SK-N-SH treated with all-trans-retinoic acid at 6 μM for 48 hours (cell line): Measurements from ENCODE around the gene WBP2.

ENCODE experiments used
- ATAC-seq: fragments of 200-7000 bp; cut with Tn5 transposase; 3 replicates; pipeline ENCODE4 v1.9.1; 2020; ENCODE audit warnings: mild to moderate bottlenecking, moderate library complexity
- ARNTL ChIP-seq: fragments of 450-650 bp; formaldehyde crosslinking; IDR thresholded peaks from 2 replicates; pipeline ENCODE4 v1.5.0; 2020; ENCODE audit warnings: low read depth, mild to moderate bottlenecking, moderate library complexity, borderline replicate concordance
- BACH2 ChIP-seq: fragments of 250-450 bp; sonication (Bioruptor Pico); IDR thresholded peaks from 2 replicates; pipeline ENCODE4 v1.9.0; 2021; ENCODE audit warnings: mild to moderate bottlenecking, borderline replicate concordance
- CREB5 ChIP-seq: fragments of 250-450 bp; sonication (Bioruptor Pico); IDR thresholded peaks from 2 replicates; pipeline ENCODE4 v1.5.1; 2020; ENCODE audit warnings: low read depth, mild to moderate bottlenecking, moderate library complexity
- CSDC2 ChIP-seq: fragments of 250-450 bp; sonication (Bioruptor Pico); IDR thresholded peaks from 2 replicates; pipeline ENCODE4 v1.5.0; 2020; ENCODE audit warnings: mild to moderate bottlenecking, moderate library complexity
- ESRRG ChIP-seq: fragments of 250-450 bp; sonication (Bioruptor Pico); IDR thresholded peaks from 2 replicates; pipeline ENCODE4 v1.6.1; 2021; ENCODE audit warnings: mild to moderate bottlenecking
- GLIS3 ChIP-seq: fragments of 250-450 bp; sonication (Bioruptor Pico); IDR thresholded peaks from 2 replicates; pipeline ENCODE4 v1.5.0; 2020; ENCODE audit warnings: mild to moderate bottlenecking, moderate library complexity
- ISL1 ChIP-seq: fragments of 250-450 bp; sonication (Bioruptor Pico); IDR thresholded peaks from 2 replicates; pipeline ENCODE4 v2.1.2; 2022; ENCODE audit warnings: mild to moderate bottlenecking, moderate library complexity
- OSR1 ChIP-seq: fragments of 250-450 bp; sonication (Bioruptor Pico); IDR thresholded peaks from 2 replicates; pipeline ENCODE4 v1.8.0; 2022; ENCODE audit warnings: moderate library complexity, mild to moderate bottlenecking, inconsistent platforms
- PATZ1 ChIP-seq: fragments of 250-450 bp; sonication (Bioruptor Pico); IDR thresholded peaks from 2 replicates; pipeline ENCODE4 v1.8.0; 2020; ENCODE audit warnings: mild to moderate bottlenecking, moderate library complexity, borderline replicate concordance
- POU6F1 ChIP-seq: fragments of 250-450 bp; sonication (Bioruptor Pico); IDR thresholded peaks from 2 replicates; pipeline ENCODE4 v1.8.0; 2021; ENCODE audit warnings: low read depth, mild to moderate bottlenecking, moderate library complexity, borderline replicate concordance
- PPARA ChIP-seq: fragments of 250-450 bp; sonication (Bioruptor Pico); IDR thresholded peaks from 2 replicates; pipeline ENCODE4 v1.5.0; 2020; ENCODE audit warnings: mild to moderate bottlenecking, borderline replicate concordance
- RARB ChIP-seq: fragments of 250-450 bp; sonication (Bioruptor Pico); IDR thresholded peaks from 2 replicates; pipeline ENCODE4 v1.8.0; 2021; ENCODE audit warnings: mild to moderate bottlenecking, moderate library complexity
- SNAI2 ChIP-seq: fragments of 250-450 bp; sonication (Bioruptor Pico); IDR thresholded peaks from 2 replicates; pipeline ENCODE4 v1.5.0; 2020; ENCODE audit warnings: mild to moderate bottlenecking, moderate library complexity
- TCF4 ChIP-seq: fragments of 250-450 bp; sonication (Bioruptor Pico); IDR thresholded peaks from 2 replicates; pipeline ENCODE4 v1.8.0; 2021; ENCODE audit warnings: mild to moderate bottlenecking, moderate library complexity, borderline replicate concordance
- TOX ChIP-seq: fragments of 250-450 bp; sonication (Bioruptor Pico); IDR thresholded peaks from 2 replicates; pipeline ENCODE4 v1.8.0; 2021; ENCODE audit warnings: mild to moderate bottlenecking, moderate library complexity, borderline replicate concordance
- TSHZ2 ChIP-seq: fragments of 250-450 bp; sonication (Bioruptor Pico); IDR thresholded peaks from 2 replicates; pipeline ENCODE4 v1.5.0; 2020; ENCODE audit warnings: mild to moderate bottlenecking, moderate library complexity
- ZC3H10 ChIP-seq: fragments of 250-450 bp; sonication (Bioruptor Pico); IDR thresholded peaks from 2 replicates; pipeline ENCODE4 v1.5.1; 2021; ENCODE audit warnings: mild to moderate bottlenecking, moderate library complexity
- ZFP3 ChIP-seq: fragments of 250-450 bp; sonication (Bioruptor Pico); IDR thresholded peaks from 2 replicates; pipeline ENCODE4 v1.5.0; 2020; ENCODE audit warnings: mild to moderate bottlenecking, moderate library complexity
- ZFP30 ChIP-seq: fragments of 450-650 bp; formaldehyde crosslinking; IDR thresholded peaks from 2 replicates; pipeline ENCODE4 v1.5.0; 2022; ENCODE audit warnings: mild to moderate bottlenecking, moderate library complexity
- ZNF565 ChIP-seq: fragments of 450-650 bp; formaldehyde crosslinking; conservative IDR thresholded peaks from 2 replicates; pipeline ENCODE4 v1.5.0; 2020; ENCODE audit warnings: low read depth, mild to moderate bottlenecking, moderate library complexity
- ZNF8 ChIP-seq: fragments of 450-650 bp; formaldehyde crosslinking; IDR thresholded peaks from 2 replicates; pipeline ENCODE4 v1.5.0; 2020; ENCODE audit warnings: mild to moderate bottlenecking, moderate library complexity
- TF ChIP-seq, protein P1 (sequence below): fragments of 250-450 bp; sonication (Bioruptor Pico); IDR thresholded peaks from 2 replicates; pipeline ENCODE4 v1.5.1; 2021; ENCODE audit warnings: mild to moderate bottlenecking, moderate library complexity

Gene WBP2

DNA sequence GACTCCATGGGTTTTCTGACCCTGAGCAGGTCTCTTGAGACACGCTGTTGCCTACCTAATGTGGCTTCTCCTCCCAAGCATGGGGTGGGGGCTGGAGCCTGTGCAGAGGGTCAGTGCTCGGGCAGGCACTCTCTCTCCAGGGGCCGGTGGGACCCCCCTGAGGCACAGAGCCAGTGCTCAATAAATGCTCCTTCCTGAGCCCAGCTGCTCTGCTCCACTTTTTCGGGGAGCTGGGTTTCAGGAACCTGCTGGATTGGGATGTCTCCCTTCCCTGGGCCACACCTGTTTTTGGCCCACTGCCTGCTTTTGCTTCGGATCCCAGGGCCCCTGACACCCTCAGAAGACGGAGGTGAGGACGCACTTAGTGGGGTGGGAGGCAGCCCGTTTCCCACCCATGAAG, 42.9 kb upstream of the WBP2 start:
- TF ChIP-seq ISL1 (CRISPR knock-in tag) (no peak), TSHZ2 (CRISPR knock-in tag) (no peak), OSR1 (CRISPR knock-in tag) (no peak), ZNF8 (CRISPR knock-in tag) (no peak), POU6F1 (CRISPR knock-in tag) (no peak), TOX (CRISPR knock-in tag) (no peak), BACH2 (no peak), PATZ1 (CRISPR knock-in tag) (no peak), PPARA (CRISPR knock-in tag) (no peak), CSDC2 (CRISPR knock-in tag) (no peak), ESRRG (no peak), SNAI2 (CRISPR knock-in tag) (no peak), ZC3H10 (no peak), ZFP3 (CRISPR knock-in tag) (no peak), RARB (CRISPR knock-in tag) (no peak), ZFP30 (CRISPR knock-in tag) (no peak)
- no peak for ATAC-seq

DNA sequence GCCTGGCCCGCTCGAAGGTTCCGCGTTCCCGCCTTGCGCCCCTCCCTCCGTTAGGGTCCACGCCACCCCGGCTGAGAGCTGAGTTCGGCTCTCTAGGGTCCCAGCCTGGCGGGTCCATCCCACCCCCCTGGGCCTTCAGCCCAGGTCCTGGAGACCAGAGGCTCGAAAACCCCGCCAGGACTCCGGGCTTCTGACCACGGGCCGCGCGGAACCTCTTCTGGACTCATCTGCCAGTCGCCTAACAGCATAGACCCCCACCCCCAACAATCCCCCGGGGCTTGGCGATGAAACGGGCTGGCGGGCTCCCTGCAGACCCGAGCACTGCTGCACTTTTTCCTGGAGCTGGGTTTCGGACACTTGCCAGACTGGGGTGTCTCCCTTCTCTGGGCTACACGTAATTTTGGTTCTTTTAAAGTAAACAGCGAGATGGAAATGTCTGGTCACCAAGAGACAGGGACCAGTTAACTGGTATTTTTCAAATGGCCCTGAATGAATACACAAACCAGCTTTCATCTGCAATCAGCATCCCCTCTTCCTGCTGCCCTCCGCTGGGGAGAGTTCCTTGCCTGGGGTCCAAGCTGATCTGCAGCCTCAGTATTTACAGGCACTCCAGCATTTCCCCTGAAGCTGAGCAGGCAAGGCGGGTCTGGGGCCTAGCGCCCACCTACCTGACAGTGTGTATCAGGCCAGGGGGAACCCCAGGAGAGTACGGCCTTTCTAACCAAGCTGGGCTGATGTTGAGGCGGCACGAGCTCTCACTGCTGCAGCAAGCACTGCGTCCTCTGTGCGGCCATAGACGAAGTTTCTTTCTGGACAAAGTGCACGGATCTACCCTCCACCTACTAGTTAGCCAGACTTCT, 42.3 kb upstream of the WBP2 start:
- no peak for ATAC-seq
- no peak for TF ChIP-seq TCF4 (CRISPR knock-in tag)
- TF ChIP-seq ISL1 (CRISPR knock-in tag) = no peak
- TF ChIP-seq, protein P1, sequence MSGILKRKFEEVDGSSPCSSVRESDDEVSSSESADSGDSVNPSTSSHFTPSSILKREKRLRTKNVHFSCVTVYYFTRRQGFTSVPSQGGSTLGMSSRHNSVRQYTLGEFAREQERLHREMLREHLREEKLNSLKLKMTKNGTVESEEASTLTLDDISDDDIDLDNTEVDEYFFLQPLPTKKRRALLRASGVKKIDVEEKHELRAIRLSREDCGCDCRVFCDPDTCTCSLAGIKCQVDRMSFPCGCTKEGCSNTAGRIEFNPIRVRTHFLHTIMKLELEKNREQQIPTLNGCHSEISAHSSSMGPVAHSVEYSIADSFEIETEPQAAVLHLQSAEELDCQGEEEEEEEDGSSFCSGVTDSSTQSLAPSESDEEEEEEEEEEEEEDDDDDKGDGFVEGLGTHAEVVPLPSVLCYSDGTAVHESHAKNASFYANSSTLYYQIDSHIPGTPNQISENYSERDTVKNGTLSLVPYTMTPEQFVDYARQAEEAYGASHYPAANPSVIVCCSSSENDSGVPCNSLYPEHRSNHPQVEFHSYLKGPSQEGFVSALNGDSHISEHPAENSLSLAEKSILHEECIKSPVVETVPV (CRISPR knock-in tag) = no peak
- no peak for TF ChIP-seq BACH2
- no peak for TF ChIP-seq TOX (CRISPR knock-in tag)
- no peak for TF ChIP-seq PATZ1 (CRISPR knock-in tag)
- TF ChIP-seq RARB (CRISPR knock-in tag) = no peak
- TF ChIP-seq GLIS3 (CRISPR knock-in tag) = no peak
- TF ChIP-seq ZFP30 (CRISPR knock-in tag) = no peak
- no peak for TF ChIP-seq CREB5 (CRISPR knock-in tag)
- TF ChIP-seq ARNTL (CRISPR knock-in tag) = no peak
- no peak for TF ChIP-seq POU6F1 (CRISPR knock-in tag)
- no peak for TF ChIP-seq PPARA (CRISPR knock-in tag)
- no peak for TF ChIP-seq CSDC2 (CRISPR knock-in tag)
- no peak for TF ChIP-seq OSR1 (CRISPR knock-in tag)
- no peak for TF ChIP-seq SNAI2 (CRISPR knock-in tag)
- TF ChIP-seq ZFP3 (CRISPR knock-in tag) = no peak
- no peak for TF ChIP-seq ZNF565
- TF ChIP-seq ESRRG = no peak
